Neutrophil (primary cell): ENCODE results near the gene SARM1.

ENCODE experiments used
- H3K27ac ChIP-seq: fragments of 200-600 bp; sonication (generic); 2 replicates; pipeline ENCODE4 v1.5.1; 2016; ENCODE audit warnings: mild to moderate bottlenecking, moderate library complexity
- H3K27me3 ChIP-seq: fragments of 200-600 bp; sonication (generic); 2 replicates; pipeline ENCODE4 v1.6.0; 2016; ENCODE audit warnings: mild to moderate bottlenecking
- H3K36me3 ChIP-seq: fragments of 200-600 bp; sonication (generic); 2 replicates; pipeline ENCODE4 v1.5.1; 2017
- H3K4me1 ChIP-seq, 2 experiments: fragments of 200-600 bp in 1 of 2; sonication (generic) in 1 of 2; 1 replicate in 1 of 2; 2 replicates in 1 of 2; pipeline versions ENCODE4 v1.5.1 to v1.6.1; 2013 to 2016; ENCODE audit warnings: low read depth in 1 of 2, low read length in 1 of 2, mild to moderate bottlenecking in 1 of 2, moderate library complexity in 1 of 2; ENCODE audit not compliant: control insufficient read depth in 1 of 2, insufficient read depth in 1 of 2
- H3K4me3 ChIP-seq, 2 experiments: fragments of 200-600 bp in 1 of 2; sonication (generic) in 1 of 2; 1 replicate in 1 of 2; 2 replicates in 1 of 2; pipeline ENCODE4 v1.5.1; 2013 to 2016; ENCODE audit warnings: low read depth in 1 of 2, low read length in 1 of 2, mild to moderate bottlenecking in 1 of 2, moderate library complexity in 1 of 2
- H3K9me3 ChIP-seq: fragments of 200-600 bp; sonication (generic); 2 replicates; pipeline ENCODE4 v1.5.1; 2016
- CTCF ChIP-seq: fragments of 200-600 bp; sonication (generic); IDR thresholded peaks from 2 replicates; pipeline ENCODE4 v1.5.1; 2016; ENCODE audit warnings: antibody characterized with exemption

The SARM1 gene

GRCh38 chr17:28404007-28404406 is 32.5 kb downstream of the SARM1 start:
- no peaks in the 10 kb centered on the region for H3K9me3 ChIP-seq
- no peaks in the 10 kb centered on the region for H3K36me3 ChIP-seq
- H3K4me1 ChIP-seq: peaks cover 9 to 18% of the 10 kb centered on the region in 2 experiments
- no peak overlapping the region for H3K27ac ChIP-seq
- H3K4me3 ChIP-seq: no peak overlapping the region
- TF ChIP-seq CTCF: no peak
- H3K27me3 ChIP-seq: peaks cover 21% of the 10 kb centered on the region

- H3K9me3 ChIP-seq: no peaks in the 10 kb centered on the region
- no peak for TF ChIP-seq CTCF
- H3K27me3 ChIP-seq: peaks cover 21% of the 10 kb centered on the region
- no peaks in the 10 kb centered on the region for H3K36me3 ChIP-seq
- no peak overlapping the region for H3K27ac ChIP-seq
- H3K4me1 ChIP-seq: peaks cover 9 to 18% of the 10 kb centered on the region in 2 experiments
- H3K4me3 ChIP-seq: no peak overlapping the region
Measured at GRCh38 chr17:28404461-28404811, 32.9 kb downstream of the SARM1 start.

GRCh38 chr17:28404812-28405570 is 33.5 kb downstream of the SARM1 start:
- Histone ChIP-seq H3K9me3 (no peaks in the 10 kb centered on the region), H3K27me3 (peaks cover 21% of the 10 kb centered on the region), H3K36me3 (no peaks in the 10 kb centered on the region), H3K4me3 (no peak overlapping the region), H3K4me1 (peaks cover 9 to 18% of the 10 kb centered on the region in 2 experiments), H3K27ac (no peak overlapping the region)
- no peak for TF ChIP-seq CTCF

- peaks cover 21% of the 10 kb centered on the region for H3K27me3 ChIP-seq
- H3K36me3 ChIP-seq: no peaks in the 10 kb centered on the region
- H3K4me1 ChIP-seq: peaks cover 9 to 18% of the 10 kb centered on the region in 2 experiments
- H3K27ac ChIP-seq: no peak within 1 kb of the TSS
- peak within 1 kb of the TSS; percentile 10 to 60 for H3K4me3 ChIP-seq
- no peak for TF ChIP-seq CTCF
- H3K9me3 ChIP-seq: no peaks in the 10 kb centered on the region
Measured at GRCh38 chr17:28405632-28406472, 34.4 kb downstream of the SARM1 start, which contains the start of gene SLC46A1. SLC46A1 (minus strand) TSS chr17:28406212; CDS start chr17:28406114, 98 bp downstream.

GRCh38 chr17:28406473-28406814 is 35.0 kb downstream of the SARM1 start:
- no peak overlapping the region for H3K27ac ChIP-seq
- no peaks in the 10 kb centered on the region for H3K9me3 ChIP-seq
- no peaks in the 10 kb centered on the region for H3K36me3 ChIP-seq
- H3K27me3 ChIP-seq: peaks cover 21% of the 10 kb centered on the region
- H3K4me3 ChIP-seq: no peak overlapping the region
- H3K4me1 ChIP-seq: peaks cover 9 to 18% of the 10 kb centered on the region in 2 experiments
- TF ChIP-seq CTCF: no peak
